ENCODE results near the gene RNU4-1. TPM values are rescaled to one million over a fixed set of nuclear protein-coding genes. Genes with fewer than 3 reads are reported as not detected.

RNU4-1 gene
- total and polyA plus RNA-seq, 10 donors = under 0.01 to 7,358 (median 2,736) TPM; not detected in 4

- intact Hi-C loops (cut with DNase I; ENCODE audit: low total_unique reads) = no loop called here
- H3K9me3 ChIP-seq = no peaks in the 10 kb centered on the region
- peak overlapping the region; percentile 90 to 100 (median 97) for H3K27ac ChIP-seq
- TF ChIP-seq POLR2A (IDR thresholded peaks at IDR 0.05) = no peak
- no peak for TF ChIP-seq POLR2AphosphoS5 (IDR thresholded peaks at IDR 0.05)
- no peak for TF ChIP-seq CTCF (IDR thresholded peaks at IDR 0.05 in 8 of 11, conservative IDR thresholded peaks at IDR 0.05 in 3 of 11)
- no peak for DNase-seq
- peak overlapping the region in 4 of 8 donors; percentile 52 to 79 (median 56) for H3K4me3 ChIP-seq
- H3K4me1 ChIP-seq = peaks cover 0 to 38% (median 18%) of the 10 kb centered on the region in 6 donors
- H3K27me3 ChIP-seq (replicated peaks in 1 of 7) = no peaks in the 10 kb centered on the region
- WGBS, 5 donors = 26 to 28% (median 26%) methylated on average over 22 of the region's 22 CpGs
- H3K36me3 ChIP-seq = no peaks in the 10 kb centered on the region
These were observed 2.3 kb downstream of the RNU4-1 start for GRCh38 chr12:120290609-120291305.

- WGBS, 5 donors = 79 to 92% (median 86%) methylated on average over 12 of the region's 12 CpGs
- H3K27me3 ChIP-seq (replicated peaks in 1 of 7) = no peaks in the 10 kb centered on the region
- no peak overlapping the region for H3K27ac ChIP-seq
- intact Hi-C loops (cut with DNase I; ENCODE audit: low total_unique reads) = no loop called here
- DNase-seq = no peak
- TF ChIP-seq CTCF (IDR thresholded peaks at IDR 0.05 in 8 of 11, conservative IDR thresholded peaks at IDR 0.05 in 3 of 11) = no peak
- no peak for TF ChIP-seq POLR2AphosphoS5 (IDR thresholded peaks at IDR 0.05)
- TF ChIP-seq POLR2A (IDR thresholded peaks at IDR 0.05) = no peak
- H3K4me3 ChIP-seq = no peak overlapping the region
- H3K36me3 ChIP-seq = no peaks in the 10 kb centered on the region
- H3K9me3 ChIP-seq = no peaks in the 10 kb centered on the region
- peaks cover 0 to 22% (median 10%) of the 10 kb centered on the region in 6 donors for H3K4me1 ChIP-seq
These were observed 5.5 kb downstream of the RNU4-1 start for GRCh38 chr12:120287491-120287890.

- Histone ChIP-seq H3K36me3 (no peaks in the 10 kb centered on the region), H3K27me3 (replicated peaks in 1 of 7) (no peaks in the 10 kb centered on the region), H3K4me3 (no peak overlapping the region), H3K27ac (no peak overlapping the region), H3K4me1 (peaks cover 0 to 19% (median 9%) of the 10 kb centered on the region in 6 donors), H3K9me3 (no peaks in the 10 kb centered on the region)
- intact Hi-C loops (cut with DNase I; ENCODE audit: low total_unique reads) = no loop called here
- 74 to 90% (median 86%) methylated on average over 7 of the region's 7 CpGs for WGBS, 5 donors
- TF ChIP-seq POLR2AphosphoS5 (IDR thresholded peaks at IDR 0.05) (no peak), POLR2A (IDR thresholded peaks at IDR 0.05) (no peak), CTCF (IDR thresholded peaks at IDR 0.05 in 8 of 11, conservative IDR thresholded peaks at IDR 0.05 in 3 of 11) (no peak)
- DNase-seq = no peak
These were observed 6.1 kb downstream of the RNU4-1 start for GRCh38 chr12:120286768-120287490.

GRCh38 chr12:120284381-120284780 lies 8.7 kb downstream of the RNU4-1 start:
- no peak for TF ChIP-seq POLR2AphosphoS5 (IDR thresholded peaks at IDR 0.05)
- TF ChIP-seq POLR2A (IDR thresholded peaks at IDR 0.05) = no peak
- TF ChIP-seq CTCF (IDR thresholded peaks at IDR 0.05 in 8 of 11, conservative IDR thresholded peaks at IDR 0.05 in 3 of 11) = no peak
- Histone ChIP-seq H3K36me3 (no peaks in the 10 kb centered on the region), H3K9me3 (no peaks in the 10 kb centered on the region), H3K4me3 (no peak overlapping the region), H3K27ac (no peak overlapping the region), H3K27me3 (replicated peaks in 1 of 7) (peaks cover 0 to 7% (median 0%) of the 10 kb centered on the region in 7 donors), H3K4me1 (no peaks in the 10 kb centered on the region)
- WGBS, 5 donors = 85 to 98% (median 90%) methylated on average over 2 to 3 of the region's 3 CpGs
- no peak for DNase-seq
- intact Hi-C loops (cut with DNase I; ENCODE audit: low total_unique reads) = no loop called here
